ELF-1 (cell line): Measurements from ENCODE around the gene COBL.

Experiments used
- DNase-seq: peaks from one replicate; pipeline ENCODE4 v3.0.0-alpha.2; 2016; ENCODE audit warnings: low read depth, low spot score

COBL gene

DNA sequence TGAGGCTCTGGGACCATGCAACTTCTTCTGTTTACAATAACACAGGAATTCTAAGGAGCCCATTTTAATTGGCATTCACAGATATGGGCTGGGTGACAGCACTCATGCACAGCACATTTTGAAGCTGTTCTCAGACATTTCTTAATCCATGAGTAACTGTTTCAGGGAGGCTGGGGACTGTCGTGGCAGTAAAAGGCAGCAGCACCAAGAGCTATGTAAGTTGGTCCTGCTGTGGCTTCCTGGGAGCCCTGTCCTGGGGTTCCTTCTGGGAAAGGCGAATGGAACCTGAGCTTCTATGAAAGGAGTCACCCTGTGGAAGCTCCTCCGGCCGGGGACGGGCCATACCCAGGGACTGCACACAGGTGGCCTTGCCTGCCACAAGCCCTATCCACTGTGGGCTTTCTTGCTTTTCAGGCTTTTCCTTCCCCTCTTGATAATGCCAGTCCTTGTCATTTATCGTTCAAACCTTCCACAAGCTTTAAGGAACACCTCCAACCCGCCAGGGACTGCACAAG lies 40.5 kb downstream of the COBL start:
- no peak for DNase-seq

DNA sequence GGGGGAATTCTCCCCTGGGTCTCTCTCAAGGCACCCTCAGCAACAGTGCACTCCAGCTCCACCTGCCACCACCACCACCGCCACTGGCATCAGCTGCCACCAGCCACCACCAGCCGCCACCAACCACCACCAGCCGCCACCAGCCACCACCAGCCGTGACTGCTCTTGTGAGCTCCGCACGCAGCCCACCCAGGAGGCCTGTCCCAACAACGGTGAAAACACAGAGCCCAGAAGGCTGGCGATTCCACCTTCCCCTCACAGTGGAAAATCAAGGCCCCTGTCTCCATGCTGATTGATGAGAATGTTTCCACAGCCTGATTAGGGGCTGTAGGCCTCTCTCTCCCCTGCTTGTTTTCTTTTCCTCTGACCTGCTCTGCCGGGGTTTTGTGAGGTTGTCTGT lies 41.1 kb downstream of the COBL start:
- peak; percentile 55 for DNase-seq

DNA sequence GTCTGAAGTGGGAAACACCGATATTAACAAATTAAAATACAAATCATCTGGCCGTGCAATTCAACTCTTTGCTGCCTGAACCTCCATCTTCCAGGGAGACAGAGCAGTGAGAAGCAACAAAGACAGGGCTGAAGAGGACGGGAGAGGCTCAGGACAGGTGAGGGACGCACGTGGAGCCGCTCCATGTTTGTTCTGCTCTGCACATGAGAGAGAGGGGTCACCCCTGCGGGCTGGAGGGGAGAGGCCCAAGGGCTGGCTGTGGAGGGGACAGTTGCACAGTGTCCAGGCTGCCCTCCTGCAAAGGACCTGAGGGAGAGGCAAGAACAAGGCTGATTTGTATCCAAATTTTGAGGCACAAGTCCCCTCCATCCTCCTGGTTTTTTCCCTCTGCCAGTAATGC lies 41.7 kb downstream of the COBL start:
- no peak for DNase-seq

DNA sequence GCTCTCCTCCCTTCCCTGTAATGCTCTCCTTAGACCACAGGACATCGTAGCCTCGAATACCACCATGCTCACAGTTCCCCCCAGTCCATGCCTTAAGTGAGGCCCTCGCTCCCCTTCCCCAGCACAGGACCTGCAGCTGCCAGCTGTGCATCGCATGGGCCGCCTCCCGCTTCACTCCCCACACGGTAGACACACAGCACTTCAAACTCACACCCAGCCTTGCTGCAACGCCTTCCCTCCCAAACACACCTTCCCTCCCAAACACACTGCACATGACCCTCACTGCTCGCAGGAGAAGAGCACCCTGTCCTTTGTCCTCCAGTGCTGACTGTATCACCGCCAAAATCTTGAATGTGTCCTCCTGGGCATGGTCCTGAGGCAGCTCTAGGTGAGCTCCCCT lies 42.6 kb downstream of the COBL start:
- DNase-seq = peak; percentile 34

DNA sequence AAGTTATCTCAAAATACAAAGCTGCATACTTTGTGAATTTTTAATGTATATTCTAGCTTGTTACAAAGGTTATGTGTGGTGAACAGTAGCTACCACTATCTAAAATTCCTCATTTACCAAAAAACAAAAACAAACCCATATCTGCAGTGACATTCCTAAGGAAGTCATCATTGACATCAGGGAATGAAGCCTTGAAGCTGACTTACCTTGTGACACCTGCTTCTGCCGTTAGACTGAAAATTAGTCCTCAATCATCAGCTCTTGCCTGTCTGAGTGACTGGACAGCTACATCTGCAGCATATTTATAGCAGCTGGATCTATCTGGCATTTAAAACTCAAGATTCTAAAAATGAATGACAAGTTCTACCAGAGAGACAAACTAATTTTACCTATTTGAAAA lies 43.2 kb downstream of the COBL start:
- DNase-seq = no peak

DNA sequence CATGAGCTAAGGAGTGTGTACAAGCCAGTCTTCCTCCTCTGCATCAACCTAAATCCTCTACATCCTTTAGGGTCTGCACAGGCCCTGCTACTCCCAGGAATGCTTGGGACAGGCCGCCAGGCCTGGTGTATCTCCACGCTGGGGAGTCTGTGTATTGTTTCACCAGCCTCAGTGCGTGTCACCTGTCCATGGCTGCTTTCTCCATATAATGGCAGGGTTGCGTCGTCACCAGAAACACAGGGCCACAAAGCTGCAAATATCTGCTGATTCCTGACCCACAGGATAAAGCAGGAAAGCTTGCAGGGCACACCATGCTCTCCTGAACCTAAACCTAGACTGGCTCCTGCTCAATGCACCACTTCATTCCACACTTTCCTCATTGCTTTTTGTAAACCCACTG lies 45.6 kb downstream of the COBL start:
- DNase-seq = no peak

DNA sequence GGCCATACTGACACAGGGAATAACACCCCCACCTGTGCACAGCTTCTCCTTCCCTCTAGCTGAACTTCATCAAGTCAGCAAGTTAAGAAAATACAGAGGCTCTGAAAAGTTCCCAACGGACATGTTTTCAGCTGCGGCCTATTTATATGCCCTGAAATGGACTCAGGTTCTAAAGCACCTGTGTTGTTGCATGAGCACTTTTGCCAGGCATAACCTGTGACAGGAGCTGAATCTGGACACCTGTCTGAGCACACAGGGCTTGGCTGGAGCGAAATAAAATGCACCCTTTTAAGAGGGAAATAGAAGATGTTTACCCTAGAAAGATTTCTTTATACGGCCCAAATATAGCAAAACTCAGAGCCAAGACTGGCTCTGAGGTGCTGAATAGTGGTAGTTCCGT lies 46.7 kb downstream of the COBL start:
- DNase-seq = no peak

DNA sequence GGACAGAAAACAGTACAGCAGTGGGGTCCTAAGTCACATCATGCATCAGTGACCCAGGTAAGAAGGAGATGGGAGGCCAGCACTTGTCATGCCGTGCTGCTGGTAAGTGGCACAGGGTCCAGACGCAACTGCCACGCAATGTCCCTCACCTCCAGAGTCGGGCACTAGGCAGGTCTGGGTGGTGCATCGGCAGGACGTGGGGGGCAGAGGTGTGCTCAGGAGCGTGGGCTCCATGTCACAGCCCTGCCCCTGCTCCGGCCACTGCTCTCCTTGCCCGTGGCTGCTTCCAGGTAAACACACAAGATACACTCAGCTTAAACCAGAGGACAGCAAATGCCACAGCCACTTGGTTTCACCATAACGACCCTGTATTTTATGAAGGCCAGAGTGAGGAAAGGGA lies 47.3 kb downstream of the COBL start:
- DNase-seq = no peak

DNA sequence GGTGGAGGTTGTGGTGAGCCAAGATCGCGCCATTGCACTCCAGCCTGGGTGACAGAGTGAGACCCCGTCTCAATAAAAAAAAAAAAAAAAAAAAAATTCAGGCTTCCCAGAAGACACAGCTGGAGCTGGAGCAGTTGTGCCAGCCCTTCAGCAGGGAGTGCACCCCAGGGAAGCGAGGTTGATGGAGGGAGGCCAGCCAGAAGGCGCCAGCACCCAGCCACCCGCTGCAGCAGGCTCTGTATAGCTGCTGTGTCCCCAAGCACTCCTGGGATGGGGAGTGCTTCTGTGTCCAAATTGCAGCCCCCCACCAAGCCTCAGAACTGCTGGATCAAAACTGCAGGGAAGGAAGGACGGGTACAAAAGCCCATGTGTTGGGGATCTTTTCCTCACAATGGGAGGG lies 47.8 kb downstream of the COBL start:
- no peak for DNase-seq

DNA sequence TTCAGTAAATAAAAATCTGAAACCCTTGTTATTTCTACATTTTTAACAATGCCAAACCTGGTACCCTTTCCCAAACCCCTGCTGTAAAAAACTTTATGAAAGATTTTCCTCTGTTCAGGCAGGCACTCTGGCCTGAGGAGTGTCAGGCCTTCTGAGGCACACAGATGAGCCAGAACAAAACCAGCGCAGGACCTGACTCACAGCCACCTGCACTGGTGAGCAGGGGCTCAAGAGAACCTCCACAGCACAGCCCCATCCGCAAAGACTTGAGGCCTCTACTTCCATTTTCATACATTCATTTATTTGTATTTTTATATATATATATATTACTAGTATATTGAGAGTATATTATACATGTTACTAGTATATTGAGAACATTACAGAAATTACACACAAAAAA lies 49.4 kb downstream of the COBL start:
- DNase-seq = no peak

DNA sequence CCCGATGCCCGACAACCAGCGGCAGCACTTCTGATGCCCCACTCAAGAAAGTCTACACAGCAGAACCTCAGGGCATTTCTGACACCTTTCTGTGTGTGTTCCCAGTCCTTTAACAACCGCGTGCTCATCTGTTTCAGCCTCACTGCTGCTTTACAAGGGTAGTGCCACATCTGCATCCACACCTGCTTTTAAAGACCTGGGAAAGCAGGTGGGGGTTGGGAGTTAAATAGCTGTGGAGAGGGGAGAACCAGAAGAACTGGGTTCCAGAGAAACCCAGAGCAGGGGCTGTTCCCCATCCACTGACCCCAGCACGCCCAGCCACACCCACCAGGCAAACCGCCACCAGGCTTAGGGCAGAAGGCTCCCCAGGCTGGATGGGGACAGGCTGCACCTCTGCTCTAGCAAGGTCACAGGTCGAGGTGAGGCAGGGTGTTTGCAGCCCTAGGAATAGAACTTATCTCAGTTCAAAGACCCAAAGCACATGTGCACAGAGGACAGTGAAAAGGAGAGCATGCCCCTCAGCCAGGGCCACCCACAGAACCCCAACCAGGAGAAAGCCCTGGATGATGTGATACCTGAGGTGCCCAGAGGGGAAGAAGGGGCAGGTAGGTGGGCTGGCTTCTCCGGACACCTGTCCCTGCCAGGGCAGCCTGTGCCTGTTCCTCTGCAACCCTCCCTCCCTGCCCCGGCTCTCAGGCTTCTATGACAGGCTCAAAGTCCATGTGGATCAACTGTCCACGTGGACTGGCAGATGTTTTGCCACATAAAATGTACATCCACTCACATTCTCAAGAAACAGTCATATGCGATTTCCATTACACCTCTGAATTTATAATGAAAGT lies 51.3 kb downstream of the COBL start:
- no peak for DNase-seq

DNA sequence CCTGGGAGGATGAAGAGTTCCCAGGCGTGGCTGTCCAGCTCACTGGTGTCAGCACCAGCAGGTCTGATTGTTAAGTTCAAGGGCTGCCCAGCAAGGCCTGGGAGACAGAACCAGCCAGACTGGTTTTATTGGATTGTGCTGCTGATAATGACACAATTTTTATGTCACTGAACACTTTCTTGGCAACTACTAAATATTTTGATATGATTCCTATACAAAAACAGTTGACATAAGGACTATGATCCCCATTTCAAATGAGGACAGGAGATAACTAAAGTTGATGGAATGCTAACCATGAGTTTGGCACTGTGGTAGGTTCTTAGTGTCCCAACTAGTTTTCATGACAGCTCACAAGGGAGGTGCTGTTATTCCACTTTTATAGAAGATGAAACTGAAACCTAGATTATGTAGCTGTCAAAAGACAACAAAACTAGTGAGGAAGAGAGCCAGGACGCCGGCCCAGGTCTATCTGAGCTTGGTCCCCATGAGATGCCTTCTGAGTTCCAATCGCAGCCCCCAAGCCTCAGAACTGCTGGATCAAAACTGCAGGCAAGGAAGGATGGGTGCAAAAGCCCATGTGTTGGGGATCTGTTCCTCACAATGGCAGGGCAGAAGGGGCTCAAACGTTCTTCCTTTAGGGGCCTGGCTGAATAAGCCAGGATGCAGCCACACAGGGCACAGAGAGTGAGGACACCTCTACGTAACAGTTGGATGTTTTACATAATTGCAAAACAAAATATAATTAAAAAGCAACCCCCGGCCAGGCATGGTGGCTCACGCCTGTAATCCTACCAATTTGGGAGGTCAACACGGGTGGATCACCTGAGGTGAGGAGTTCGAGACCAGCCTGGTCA lies 52.8 kb downstream of the COBL start:
- DNase-seq = no peak

DNA sequence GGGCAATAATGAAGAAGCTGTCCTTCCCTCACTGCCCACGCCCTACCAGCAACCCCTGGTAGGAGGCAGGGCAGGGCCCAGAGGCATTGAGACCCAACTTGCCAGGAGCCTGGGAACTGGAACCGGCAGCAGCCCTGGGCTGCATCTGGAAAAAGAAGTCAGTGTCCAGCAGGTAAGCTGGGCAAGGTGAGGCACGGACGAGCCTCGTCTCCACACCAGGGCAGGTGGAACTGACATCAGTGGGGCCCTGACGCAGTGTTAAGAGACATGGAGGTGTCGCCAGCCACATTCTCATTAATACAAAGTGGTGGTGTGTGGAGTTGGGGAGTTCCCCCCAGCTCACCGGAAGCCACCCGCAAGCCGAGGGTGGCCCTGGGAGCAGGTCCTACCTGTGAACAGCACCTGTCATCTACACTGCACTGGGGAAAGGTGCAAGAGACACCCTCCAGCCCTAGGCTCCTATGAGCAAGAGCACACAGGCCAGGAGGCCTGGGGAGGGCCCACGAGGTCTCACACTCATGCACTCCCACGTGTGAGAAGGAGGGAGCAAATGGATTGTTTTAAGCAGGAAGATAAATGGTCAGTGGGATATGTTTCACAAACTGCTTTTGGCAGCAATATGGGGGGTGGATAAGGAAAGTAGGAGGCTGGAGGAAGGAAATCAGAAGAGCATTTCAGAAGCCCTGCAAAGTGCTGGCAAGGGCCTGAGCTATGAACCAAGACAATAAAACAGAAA lies 53.6 kb downstream of the COBL start:
- DNase-seq = no peak

DNA sequence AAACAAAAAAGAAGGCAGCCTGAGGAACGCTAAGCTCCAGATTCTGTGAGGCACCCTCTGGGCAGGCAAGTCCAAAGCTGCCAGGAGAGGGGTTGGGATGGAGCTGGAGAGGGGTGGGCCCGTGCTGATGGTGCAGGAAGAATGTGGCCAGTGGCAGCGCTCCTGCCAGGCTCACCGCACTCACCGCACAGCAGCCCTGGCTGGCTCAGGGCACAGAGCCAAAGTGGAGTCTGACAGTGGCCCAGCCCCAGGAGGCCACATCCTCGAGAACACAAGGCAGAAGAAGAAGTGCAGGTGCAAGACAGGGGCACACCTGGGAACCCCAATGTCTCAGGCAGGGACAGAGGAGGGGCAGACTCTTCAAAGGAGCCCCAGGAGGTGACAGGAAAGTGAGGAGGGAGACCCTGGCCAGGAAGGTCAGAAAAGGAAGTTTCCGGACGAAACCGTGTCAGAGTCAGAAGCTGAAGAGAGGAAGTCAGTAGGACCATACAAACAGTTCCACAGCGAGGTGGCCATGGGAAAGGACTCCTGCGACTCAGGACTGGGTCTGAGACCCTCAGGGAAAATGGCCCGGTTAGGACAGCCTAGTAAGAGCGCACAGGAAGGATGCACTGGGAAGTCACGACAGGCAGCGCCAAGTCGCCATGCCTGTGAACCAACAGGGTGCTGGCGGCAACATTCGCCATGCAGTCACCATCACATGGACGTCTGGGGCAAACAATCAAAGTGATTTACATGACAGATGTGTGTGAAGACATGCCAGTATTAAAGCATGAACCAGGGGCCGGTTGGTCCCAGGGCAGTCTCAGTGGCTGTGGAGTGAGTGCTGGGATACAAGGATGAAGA lies 54.4 kb downstream of the COBL start:
- DNase-seq = no peak

DNA sequence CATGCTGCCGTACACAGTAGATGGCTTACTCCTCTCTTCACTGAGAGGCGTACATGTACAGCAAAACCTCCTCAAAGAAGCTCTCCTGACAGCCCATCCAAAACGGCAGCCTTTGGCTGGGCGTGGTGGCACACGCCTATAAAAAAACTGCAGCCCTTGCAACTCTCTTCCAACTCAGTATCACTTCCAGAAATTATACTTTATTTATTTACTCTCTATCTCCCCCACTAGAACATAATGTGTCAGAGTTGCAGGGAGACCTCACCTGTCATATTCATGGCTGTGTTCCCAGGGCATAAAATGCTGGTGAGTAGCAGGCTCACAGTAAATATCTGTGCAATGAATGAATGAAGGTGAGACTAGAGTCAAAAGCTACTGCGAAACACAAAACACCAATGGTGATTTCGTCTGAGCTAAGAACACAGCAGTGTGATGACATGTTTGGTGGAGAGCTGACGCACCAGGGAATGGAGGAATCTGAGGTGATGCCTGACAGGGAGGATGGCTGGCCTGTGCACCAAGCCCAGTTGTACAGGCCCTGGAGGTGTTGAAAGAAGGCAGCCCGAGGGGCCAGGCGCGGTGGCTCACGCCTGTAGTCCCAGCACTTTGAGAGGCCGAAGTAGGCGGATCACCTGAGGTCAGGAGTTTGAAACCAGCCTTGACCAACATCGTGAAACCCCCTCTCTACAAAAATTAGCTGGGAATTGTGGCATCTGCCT lies 55.3 kb downstream of the COBL start:
- DNase-seq = no peak

DNA sequence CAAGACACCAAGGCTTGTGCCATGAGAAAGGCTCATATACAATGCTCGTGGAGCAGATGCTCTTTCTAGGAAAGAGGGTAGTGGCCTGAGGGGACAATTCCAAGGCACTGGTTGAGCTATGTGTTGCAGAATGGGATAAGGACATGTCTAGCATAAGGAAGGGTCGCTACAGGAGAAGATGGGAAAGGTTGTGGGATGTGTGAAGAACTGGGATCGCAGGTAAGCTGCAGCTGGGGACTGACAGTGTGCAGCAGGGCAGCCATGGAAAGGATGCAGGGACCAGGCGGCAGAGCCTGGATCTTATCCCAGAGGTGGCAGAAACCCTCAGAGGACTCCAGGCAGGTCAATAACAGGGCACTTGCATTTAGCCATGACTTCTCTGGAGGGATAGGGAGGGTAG lies 56.1 kb downstream of the COBL start:
- no peak for DNase-seq

DNA sequence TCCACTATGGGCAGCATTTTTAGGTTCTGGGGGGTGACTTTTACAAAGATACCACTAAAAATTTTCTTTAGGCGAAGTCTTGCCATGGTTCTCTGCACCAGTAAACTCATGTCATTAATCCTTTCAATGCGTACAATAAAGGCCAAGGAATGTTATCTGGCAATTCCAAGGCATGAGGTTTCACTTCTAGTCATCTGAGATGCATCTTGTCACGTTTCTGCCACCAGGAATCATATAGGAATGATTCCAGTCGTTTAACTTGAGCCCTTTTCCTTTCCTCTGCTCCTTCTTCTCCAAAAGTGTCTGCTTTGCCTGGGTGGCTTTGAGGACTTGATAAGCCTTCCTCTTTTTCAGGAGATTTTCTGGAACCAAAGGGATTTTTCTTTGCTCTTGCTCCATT lies 56.8 kb downstream of the COBL start:
- DNase-seq = no peak

DNA sequence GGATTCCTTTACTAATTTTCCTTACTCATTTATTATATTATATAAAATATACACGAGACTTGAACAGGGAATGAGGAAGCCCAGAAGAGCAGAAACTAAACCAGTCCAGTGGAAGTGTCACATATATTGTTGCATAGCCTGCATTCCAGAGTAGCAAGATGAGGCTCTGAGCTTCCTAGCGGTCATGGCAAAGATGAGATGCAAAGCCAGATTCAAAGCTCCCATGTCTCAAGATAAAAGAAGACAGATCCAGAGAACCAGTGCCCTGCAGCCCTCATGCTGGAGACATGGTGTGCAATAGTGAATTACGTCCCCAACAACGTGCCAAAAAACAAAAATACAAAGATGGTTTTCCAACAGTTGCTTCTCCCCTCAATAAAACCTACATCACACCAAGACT lies 59.7 kb downstream of the COBL start:
- DNase-seq = no peak

DNA sequence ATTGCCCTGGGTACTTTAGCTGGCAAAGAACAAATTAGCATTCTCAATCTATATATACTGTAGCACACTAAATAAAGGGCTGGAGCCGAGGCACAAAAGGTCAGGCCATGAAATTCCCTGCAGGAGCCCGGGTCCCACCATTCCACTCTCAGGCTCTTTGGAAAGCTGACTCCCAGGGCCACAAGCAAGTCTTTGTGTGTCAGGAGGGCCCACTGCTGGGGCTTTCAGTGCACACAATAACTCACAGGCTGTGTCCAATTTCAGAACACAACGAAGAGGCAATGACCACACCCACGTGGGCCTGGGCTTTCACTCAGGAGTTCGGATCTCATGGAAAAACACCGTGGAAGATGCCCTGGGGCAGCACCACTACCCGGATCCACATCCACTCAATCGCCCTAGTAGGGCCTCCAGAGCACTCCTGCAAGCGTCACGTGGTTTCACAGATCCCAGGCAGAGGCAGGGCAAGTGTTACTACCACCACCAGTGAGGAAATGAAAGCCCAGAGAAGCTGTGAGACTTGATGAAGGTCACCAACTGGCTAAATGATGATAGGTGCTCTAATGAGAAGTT lies 60.3 kb downstream of the COBL start:
- no peak for DNase-seq

DNA sequence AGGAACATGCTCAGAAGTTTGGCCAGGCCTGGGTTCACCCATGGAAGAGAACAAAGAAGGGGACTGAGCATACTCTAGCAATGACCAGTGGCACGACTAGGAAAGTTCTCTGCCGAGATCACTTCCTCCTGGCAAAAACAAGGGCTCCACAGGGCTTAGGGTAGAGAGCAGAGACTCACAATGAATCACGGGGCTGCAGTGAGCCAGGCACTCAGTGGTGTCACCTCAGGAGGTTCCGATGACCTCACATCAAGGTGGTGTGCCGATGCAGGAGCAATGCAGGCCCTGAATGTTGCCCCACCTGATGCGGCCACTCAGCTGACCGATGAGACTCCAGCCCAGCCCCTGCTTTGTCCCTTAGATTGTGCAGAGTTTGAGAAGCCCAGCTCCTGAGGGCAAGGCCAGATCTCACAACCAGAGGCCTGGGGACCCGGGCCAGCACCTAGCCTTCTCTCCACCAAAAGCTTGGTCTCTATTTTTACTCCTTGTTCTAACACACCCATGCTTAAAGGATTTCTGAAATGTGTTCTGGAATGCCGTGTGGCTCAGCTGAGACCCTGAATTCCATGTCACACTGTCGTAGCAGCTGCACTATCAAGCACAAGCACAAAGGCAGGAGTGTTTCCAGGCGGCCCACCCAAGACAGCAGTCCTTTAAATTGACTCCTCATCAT lies 60.9 kb downstream of the COBL start:
- peak; percentile 54 for DNase-seq
